ENCODE results near the gene POLR2L. TPM values are rescaled to one million over a fixed set of nuclear protein-coding genes. Genes with fewer than 3 reads are reported as not detected.

POLR2L gene
- total RNA-seq, 1 experiment from 2014 or later, result 211 TPM

GRCh38 chr11:875769-876301 lies 33.5 kb upstream of the POLR2L start:
- no peak overlapping the region for H3K4me2 ChIP-seq (ENCODE audit: low read length)
- POLR2A ChIA-PET, result no interaction called here

GRCh38 chr11:875203-875602 lies 32.9 kb upstream of the POLR2L start:
- Histone ChIP-seq H3K36me3 (ENCODE audit: control insufficient read depth in 1 of 2, insufficient read depth in 2 of 2, low read length in 2 of 2) (peaks cover 0 to 3% of the 10 kb centered on the region in 2 experiments; a peak in 2 of 4 replicates), H3K9me3 (ENCODE audit: control insufficient read depth in 1 of 2, insufficient read depth in 1 of 2, low read depth in 1 of 2, low read length in 2 of 2) (no peaks in the 10 kb centered on the region), H3K9me2 (ENCODE audit: insufficient read depth) (no peaks in the 10 kb centered on the region), H3K4me1 (ENCODE audit: control insufficient read depth in 1 of 2, insufficient read depth in 2 of 2, low read length in 2 of 2) (peaks cover 2 to 24% of the 10 kb centered on the region in 2 experiments; a peak in 3 of 4 replicates), H2AFZ (ENCODE audit: low read depth, low read length, poor library complexity, severe bottlenecking) (no peak overlapping the region), H3K4me3 (replicated peaks in 1 of 2; ENCODE audit: low read depth in 1 of 2, low read length in 2 of 2) (no peak overlapping the region), H3K79me2 (ENCODE audit: insufficient read depth, low read length) (no peaks in the 10 kb centered on the region), H3K27ac (ENCODE audit: low read depth, low read length) (no peak overlapping the region), H3K4me2 (ENCODE audit: low read length) (no peak overlapping the region), H3K9ac (ENCODE audit: low read length) (no peak overlapping the region), H3K27me3 (ENCODE audit: insufficient read depth, low read length) (no peaks in the 10 kb centered on the region), H4K20me1 (ENCODE audit: insufficient read depth) (no peaks in the 10 kb centered on the region)
- BruUV-seq (replicated peaks), result no TSS peak
- no peak for ATAC-seq
- intact Hi-C loops (cut with micrococcal nuclease), result loop anchor here (10.0 kb wide), 1 partner anchor 180 kb away; no protein-coding TSS in a partner anchor
- POLR2A ChIA-PET, result no interaction called here
- DNase-seq (ENCODE audit: low read depth, low spot score), result no peak
- RAD21 ChIA-PET (ENCODE audit: low non-redundant PET in 1 of 2, low total read pairs in 2 of 2, uncharacterized antibody in 2 of 2, unreplicated experiment in 2 of 2), result no interaction called here
- TF ChIP-seq SIN3A (IDR thresholded peaks at IDR 0.05; ENCODE audit: low read depth) (no peak), ZFX (IDR thresholded peaks at IDR 0.05) (no peak), CBX3 (IDR thresholded peaks at IDR 0.05; ENCODE audit: low read depth) (no peak), YY1 (IDR thresholded peaks at IDR 0.05; ENCODE audit: extremely low read depth, insufficient replicate concordance, low read depth, low read length) (no peak), SP1 (IDR thresholded peaks at IDR 0.05; ENCODE audit: low read depth) (no peak), SRF (IDR thresholded peaks at IDR 0.05; ENCODE audit: low read depth) (no peak)
- CTCF ChIA-PET, result no interaction called here

More at GRCh38 chr11:875769-876301, 33.5 kb upstream of the POLR2L start:
- intact Hi-C loops (cut with micrococcal nuclease), result loop anchor here (10.0 kb wide), 1 partner anchor 179 kb away; no protein-coding TSS in a partner anchor
- no TSS peak for BruUV-seq (replicated peaks)
- ATAC-seq, result no peak
- ChIA-PET RAD21 (ENCODE audit: low non-redundant PET in 1 of 2, low total read pairs in 2 of 2, uncharacterized antibody in 2 of 2, unreplicated experiment in 2 of 2) (no interaction called here), CTCF (no interaction called here)
- Histone ChIP-seq H2AFZ (ENCODE audit: low read depth, low read length, poor library complexity, severe bottlenecking) (no peak overlapping the region), H3K27me3 (ENCODE audit: insufficient read depth, low read length) (no peaks in the 10 kb centered on the region), H3K27ac (ENCODE audit: low read depth, low read length) (no peak overlapping the region), H3K9ac (ENCODE audit: low read length) (no peak overlapping the region), H3K9me3 (ENCODE audit: control insufficient read depth in 1 of 2, insufficient read depth in 1 of 2, low read depth in 1 of 2, low read length in 2 of 2) (no peaks in the 10 kb centered on the region), H3K4me3 (replicated peaks in 1 of 2; ENCODE audit: low read depth in 1 of 2, low read length in 2 of 2) (no peak overlapping the region), H3K9me2 (ENCODE audit: insufficient read depth) (no peaks in the 10 kb centered on the region), H3K36me3 (ENCODE audit: control insufficient read depth in 1 of 2, insufficient read depth in 2 of 2, low read length in 2 of 2) (peaks cover 0 to 3% of the 10 kb centered on the region in 2 experiments; a peak in 2 of 4 replicates), H3K79me2 (ENCODE audit: insufficient read depth, low read length) (no peaks in the 10 kb centered on the region), H4K20me1 (ENCODE audit: insufficient read depth) (no peaks in the 10 kb centered on the region), H3K4me1 (ENCODE audit: control insufficient read depth in 1 of 2, insufficient read depth in 2 of 2, low read length in 2 of 2) (peaks cover 2 to 24% of the 10 kb centered on the region in 2 experiments; a peak in 3 of 4 replicates)
- no peak for TF ChIP-seq SIN3A (IDR thresholded peaks at IDR 0.05; ENCODE audit: low read depth)
- no peak for TF ChIP-seq JUND (IDR thresholded peaks at IDR 0.05)
- TF ChIP-seq ELF1 (IDR thresholded peaks at IDR 0.05; ENCODE audit: borderline replicate concordance, low read depth), result no peak
- no peak for TF ChIP-seq POLR2A (IDR thresholded peaks at IDR 0.05; ENCODE audit: borderline replicate concordance, extremely low read depth, insufficient read depth, insufficient read length)
- no peak for TF ChIP-seq EZH2phosphoT487 (IDR thresholded peaks at IDR 0.05; ENCODE audit: borderline replicate concordance)
- no peak for TF ChIP-seq ATF3 (IDR thresholded peaks at IDR 0.05)
- no peak for DNase-seq (ENCODE audit: low read depth, low spot score)
